ENCODE data around the gene PRADC1.

Gene PRADC1

DNA sequence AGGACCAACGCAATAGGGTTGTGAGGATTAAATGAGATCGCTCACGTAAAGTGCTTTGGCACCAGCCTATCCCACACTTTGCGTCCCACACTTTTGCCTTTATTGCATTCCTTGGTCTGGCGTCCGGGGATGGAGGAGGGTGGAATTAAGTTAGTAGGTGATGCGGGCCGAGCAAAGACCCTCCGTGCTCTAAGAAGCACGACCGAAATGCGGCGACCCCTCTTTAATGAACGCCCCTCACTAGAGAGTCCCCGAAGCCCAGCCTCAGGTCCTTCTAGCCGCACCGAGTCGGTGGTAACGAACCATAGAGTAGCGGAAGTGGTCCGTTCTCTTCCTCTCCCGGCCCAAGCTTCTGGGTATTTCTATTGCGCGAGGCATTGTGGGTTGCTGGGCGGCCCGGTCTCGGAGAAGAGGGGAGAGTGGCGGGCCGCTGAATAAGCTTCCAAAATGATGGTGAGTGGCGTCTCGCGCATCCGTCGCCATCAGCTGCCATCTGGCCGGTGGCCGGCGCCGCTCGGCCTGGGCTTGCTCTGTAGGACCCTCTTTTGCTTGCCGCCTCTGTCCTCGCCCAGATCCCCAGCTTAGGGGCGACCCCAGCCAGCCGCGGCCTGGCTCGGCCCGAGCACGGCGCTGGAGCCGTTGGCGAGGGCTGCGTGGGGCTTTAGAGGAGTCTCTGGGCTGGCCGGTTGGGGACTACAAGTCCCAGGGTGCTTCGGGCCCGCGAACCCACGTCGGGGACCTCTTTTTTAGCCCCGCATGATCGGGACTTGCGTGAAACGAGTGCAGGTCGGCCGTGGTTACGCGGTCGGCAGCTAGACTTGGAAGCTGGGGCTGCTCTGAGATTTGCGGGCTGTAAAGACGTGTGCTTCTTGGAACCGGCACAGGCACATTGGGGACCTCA, 1.1 kb upstream of the PRADC1 start, which contains the start of gene CCT7:
Gene CCT7, plus strand, starts transcription at position 377 of the 901 bp plus-strand sequence. Its CDS starts 71 bp downstream, at position 448.
- DNase-seq: peak; percentile 85

GRCh38 chr2:73232403-73233153, 461 bp downstream of the PRADC1 start:
- DNase-seq: no peak

DNA sequence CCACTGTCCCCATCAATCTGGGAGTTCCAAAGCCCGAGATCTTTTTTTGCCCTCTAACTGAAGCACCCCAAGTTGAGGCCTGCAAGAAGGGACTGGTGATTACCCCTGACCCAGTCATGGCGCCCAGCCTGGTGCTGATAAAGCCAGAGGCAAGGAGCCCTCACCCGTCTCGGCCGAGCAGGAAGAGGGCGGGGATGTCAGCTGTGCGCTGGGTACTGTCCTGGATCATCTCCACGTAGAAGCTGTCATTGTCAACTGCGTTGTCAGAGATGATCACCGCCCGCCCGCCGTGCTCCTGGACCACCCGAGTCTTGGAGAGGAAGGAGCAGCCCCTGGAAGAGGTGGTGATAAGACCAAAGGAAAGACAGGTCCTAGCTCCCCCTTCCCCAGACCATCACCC, 4.4 kb downstream of the PRADC1 start:
- no peak for DNase-seq

DNA sequence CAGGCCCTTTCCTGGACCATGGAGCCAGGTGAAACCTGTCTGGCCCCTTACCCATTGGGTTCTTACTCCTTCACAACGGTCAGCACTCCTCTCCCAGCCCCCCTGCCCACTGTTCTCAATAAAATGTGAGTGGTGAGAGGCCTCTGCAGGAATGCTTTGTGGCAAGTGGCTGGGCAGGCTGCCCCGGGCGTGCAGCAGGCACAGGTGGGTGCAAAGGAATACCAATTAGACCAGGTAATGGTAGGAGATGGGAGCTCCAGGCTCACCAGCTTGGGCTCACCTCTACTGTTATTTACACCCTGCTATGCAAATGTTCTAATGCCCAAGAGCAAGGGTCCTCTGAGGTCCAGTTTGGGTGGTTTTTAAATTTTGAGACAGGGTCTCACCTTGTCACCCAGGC, 6.0 kb downstream of the PRADC1 start:
- no peak for DNase-seq

DNA sequence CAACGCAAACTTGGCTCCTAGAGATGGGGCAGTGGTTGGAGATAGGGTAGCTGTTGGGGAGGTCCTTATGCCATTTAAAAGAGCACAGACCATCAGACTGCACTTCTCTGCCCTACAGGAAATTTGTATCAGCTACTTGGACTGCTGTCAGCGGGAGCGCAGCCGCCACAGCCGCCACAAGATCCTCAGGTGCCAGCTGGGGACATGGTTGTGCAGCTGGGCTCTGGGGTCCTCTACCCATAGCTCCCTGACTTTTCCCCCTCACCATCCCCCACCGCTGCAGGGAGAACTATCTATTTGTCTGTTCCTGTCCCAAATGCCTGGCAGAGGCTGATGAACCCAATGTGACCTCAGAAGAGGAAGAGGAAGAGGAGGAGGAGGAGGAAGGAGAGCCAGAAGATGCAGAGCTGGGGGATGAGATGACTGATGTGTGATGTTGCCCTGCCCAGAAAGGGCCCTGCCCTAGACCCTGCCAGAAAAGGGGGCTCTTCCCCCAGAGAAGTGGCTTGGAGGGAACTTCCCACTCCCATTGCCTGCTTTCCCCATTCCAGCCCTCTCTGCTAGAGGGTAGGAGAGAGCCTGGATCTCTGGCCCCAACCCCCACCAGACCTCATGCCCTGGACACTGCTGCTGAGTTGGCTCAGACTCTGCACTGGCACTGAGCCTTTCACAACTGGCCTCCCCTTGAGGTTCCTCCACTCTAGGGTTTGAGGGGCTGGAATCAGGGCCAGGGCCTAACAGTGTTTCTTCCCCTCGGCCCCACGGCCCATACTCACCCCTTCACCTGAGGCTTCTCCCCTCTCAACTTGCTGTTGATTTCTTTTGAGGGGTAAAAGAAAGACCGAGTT, 7.3 kb downstream of the PRADC1 start:
- DNase-seq: no peak

- DNase-seq: no peak
Observed at GRCh38 chr2:73223821-73224220, 9.2 kb downstream of the PRADC1 start.

DNA sequence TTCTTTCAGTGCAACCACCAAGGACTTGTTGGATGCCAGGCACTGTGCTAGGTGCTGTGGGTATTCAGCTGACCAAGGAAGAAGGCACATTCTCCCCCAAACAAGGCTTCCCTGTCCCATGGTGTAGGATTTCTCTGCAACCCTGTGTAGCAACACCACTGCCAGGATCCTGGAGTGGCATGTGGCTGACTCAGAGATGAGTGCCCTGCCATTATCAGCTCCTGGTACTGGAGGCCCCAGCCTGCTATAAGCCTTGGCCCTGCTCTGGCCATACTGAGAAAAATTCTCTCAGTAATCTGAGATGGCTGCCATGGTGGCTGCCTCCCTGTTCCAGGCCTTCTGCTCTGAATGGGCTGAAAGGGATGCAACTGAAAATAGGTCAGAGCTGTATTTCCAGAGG, 14.7 kb downstream of the PRADC1 start:
- DNase-seq: no peak

- DNase-seq: no peak
Observed at GRCh38 chr2:73217826-73218225, 15.2 kb downstream of the PRADC1 start.

- DNase-seq: no peak
Observed at GRCh38 chr2:73217160-73217559, 15.9 kb downstream of the PRADC1 start.

- no peak for DNase-seq
Observed at GRCh38 chr2:73215254-73215653, 17.8 kb downstream of the PRADC1 start.

- no peak for DNase-seq
Observed at GRCh38 chr2:73214120-73215035, 18.7 kb downstream of the PRADC1 start, which contains the start of gene SMYD5. Gene SMYD5 (plus strand): TSS chr2:73214245. CDS start chr2:73214267, 22 bp downstream.

- no peak for DNase-seq
Observed at GRCh38 chr2:73212448-73213176, 20.4 kb downstream of the PRADC1 start.

GRCh38 chr2:73212098-73212447, 21.0 kb downstream of the PRADC1 start:
- no peak for DNase-seq

- no peak for DNase-seq
Observed at GRCh38 chr2:73210696-73211095, 22.3 kb downstream of the PRADC1 start.

DNA sequence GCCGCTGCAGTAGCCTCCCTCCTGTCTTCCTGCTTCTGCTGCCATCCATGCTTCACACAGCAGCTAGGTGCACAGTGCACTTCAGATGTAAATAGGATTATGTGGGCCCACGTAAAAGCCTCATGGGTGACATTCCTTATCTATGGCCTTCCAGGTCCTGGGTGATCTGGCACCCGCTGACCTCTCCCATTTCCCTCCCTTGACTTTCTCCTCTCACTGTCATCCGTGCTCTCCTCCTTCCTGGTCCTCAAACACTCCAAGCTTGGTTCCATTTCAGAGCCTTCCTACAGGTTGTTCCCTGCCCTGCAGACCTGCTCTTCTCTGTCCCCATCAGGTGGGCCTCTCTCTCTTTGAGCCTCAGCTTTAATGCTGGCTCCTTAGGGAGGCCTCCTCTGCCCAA, 23.0 kb downstream of the PRADC1 start:
- no peak for DNase-seq

GRCh38 chr2:73208258-73208657, 24.8 kb downstream of the PRADC1 start:
- no peak for DNase-seq

DNA sequence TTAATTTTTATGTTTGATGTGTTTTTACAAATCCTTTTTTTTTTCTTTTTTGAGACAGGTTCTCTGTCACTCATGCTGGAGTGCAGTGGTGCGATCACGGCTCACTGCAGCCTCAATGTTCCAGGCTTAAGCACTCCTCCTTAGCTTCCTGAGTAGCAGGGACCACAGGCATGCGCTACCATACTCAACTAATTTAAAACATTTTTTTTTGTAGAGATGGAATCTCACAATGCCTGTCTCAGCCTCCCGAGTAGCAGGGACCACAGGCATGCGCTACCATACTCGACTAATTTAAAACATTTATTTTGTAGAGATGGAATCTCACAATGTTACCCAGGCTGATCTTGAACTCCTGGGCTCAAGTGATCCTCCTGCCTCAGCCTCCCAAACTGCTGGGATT, 27.4 kb downstream of the PRADC1 start:
- no peak for DNase-seq

DNA sequence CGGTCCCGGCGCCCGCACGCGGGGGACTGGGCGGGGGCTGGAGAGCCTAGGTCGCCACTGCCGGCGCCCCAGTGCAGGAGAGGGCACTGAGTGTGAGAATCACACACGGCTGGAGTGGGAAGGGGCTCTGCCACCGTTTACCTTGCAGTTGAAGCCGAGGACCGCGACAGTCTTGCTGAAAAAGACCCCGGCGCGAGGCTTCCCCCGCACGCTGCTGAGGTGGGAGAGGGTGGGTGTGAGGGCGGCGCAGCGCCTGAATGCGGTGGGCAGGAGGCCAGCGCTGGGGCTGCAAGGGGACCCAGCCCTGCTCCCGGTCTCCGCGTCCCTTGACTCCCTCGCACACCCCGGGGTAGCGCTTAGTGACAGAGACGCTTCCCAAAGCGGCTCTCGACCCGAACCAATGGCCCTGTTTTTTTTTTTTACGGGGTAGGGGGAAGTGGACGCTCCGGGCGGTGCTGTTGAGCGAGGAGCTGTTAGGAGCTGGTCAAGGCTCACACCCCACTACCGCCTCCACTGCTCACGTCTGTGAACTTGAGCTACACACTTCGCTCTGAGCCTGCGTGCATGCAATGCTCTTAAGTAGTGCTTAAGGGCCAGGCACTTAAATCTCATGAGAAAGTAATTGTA, 29.9 kb downstream of the PRADC1 start:
- no peak for DNase-seq

DNA sequence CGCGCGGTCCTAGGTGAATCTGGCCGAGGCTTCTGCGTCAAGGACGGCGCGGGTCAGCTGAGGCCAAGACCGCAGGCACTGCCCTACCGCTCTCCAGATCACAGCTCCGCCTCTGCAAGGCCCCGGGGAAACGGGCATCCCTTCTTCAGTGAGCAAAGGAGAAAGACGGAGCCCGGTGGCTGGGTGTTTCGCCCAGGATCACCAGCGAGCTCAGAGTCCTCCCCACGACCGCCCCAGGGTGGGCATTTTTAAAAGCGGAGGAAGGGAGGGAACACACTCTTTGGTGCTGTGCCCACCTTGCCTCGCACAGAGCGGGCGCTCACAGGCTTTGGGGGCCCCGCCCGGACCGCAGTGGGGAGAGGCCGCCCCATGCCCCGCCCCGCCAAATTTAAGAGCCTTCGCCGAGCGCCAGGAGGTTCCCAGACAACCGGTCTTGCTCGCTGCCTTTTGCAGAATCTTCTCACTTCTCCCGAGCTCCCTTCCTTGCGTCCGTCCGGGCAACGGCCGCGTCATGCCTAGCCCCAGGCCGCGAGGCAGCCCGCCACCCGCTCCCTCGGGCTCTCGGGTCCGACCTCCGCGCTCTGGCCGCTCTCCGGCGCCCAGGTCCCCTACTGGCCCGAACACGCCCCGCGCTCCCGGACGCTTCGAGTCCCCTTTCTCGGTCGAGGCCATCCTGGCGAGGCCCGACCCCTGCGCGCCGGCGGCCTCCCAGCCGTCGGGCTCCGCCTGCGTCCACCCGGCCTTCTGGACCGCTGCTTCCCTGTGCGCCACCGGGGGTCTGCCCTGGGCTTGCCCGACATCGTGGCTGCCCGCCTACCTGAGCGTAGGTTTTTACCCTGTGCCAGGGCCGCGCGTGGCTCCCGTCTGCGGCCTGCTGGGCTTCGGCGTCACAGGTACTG, 30.6 kb downstream of the PRADC1 start, which contains the start of gene NOTO:
Gene NOTO, plus strand, starts transcription at position 419 of the 899 bp plus-strand sequence. Its CDS starts 93 bp downstream, at position 512.
- no peak for DNase-seq

Data from NCI-H2081 treated with DMSO at 0.1 percent for 48 hours (cell line).